Peyer's patch (tissue), 4 donors: ENCODE measurements around the gene SNU13. TPM values are rescaled to one million over a fixed set of nuclear protein-coding genes. Genes with fewer than 3 reads are reported as not detected.

Experiments
- small RNA-seq, 2 donors: library from RNA; depleted of rRNA; stranded (forward); fragments of <200 nt; gene quantifications; one replicate each; pipeline ENCODE3, GENCODE V24; 2016
- total RNA-seq, 4 donors: library from RNA; depleted of rRNA; stranded (reverse); fragments of >200 nt; gene quantifications; one replicate each; pipeline ENCODE4 v1.1.0, GENCODE V29; 2016

SNU13 gene
- total RNA-seq, 4 donors from 2014 or later: 51.5 to 87.5 (median 58.6) TPM

Small RNA genes within 50 kb of the gene (small RNA-seq; reads per million reads assigned to genes)
- gene HMGN2P10: 0 reads per million in 2 donors
- gene RF00019: 0 reads per million in 2 donors
- gene RNU6-476P: 0 reads per million in 2 donors
- 0 reads per million in 2 donors for gene RNU6ATAC22P

Other genes with a start within 250 kb of the SNU13 start
- gene TOB2, start 242.1 kb downstream of the SNU13 start, total RNA-seq: 10 to 100 TPM; 18.2 to 78.6 (median 74.4) TPM
- 10 to 100 TPM; 20.6 to 31.3 (median 23.0) TPM for gene PHF5A, start 220.2 kb downstream of the SNU13 start, total RNA-seq
- 100 to 1,000 TPM; 115 to 394 (median 356) TPM for gene ACO2, start 219.8 kb downstream of the SNU13 start, total RNA-seq
- 10 to 100 TPM in 3 of 4 donors, 1 to 10 TPM in 1; 9.5 to 14.9 (median 13.0) TPM for gene POLR3H, start 144.4 kb downstream of the SNU13 start, total RNA-seq
- gene CSDC2, start 127.9 kb downstream of the SNU13 start, total RNA-seq: 1 to 10 TPM in 1 of 4 donors, under 1 TPM in 1, not detected in 2; 0.80 to 1.5 TPM
- gene PMM1, start 99.0 kb downstream of the SNU13 start, total RNA-seq: 100 to 1,000 TPM in 3 of 4 donors, 10 to 100 TPM in 1; 63.5 to 139 (median 101) TPM
- gene DESI1, start 67.8 kb downstream of the SNU13 start, total RNA-seq: 10 to 100 TPM; 22.3 to 39.4 (median 29.9) TPM
- gene XRCC6, start 67.6 kb downstream of the SNU13 start, total RNA-seq: 100 to 1,000 TPM; 119 to 151 (median 127) TPM
- 10 to 100 TPM in 2 of 4 donors, 1 to 10 TPM in 2; 1.1 to 20.6 (median 11.7) TPM for gene MEI1, start 10.6 kb upstream of the SNU13 start, total RNA-seq
- gene CCDC134, start 111.8 kb upstream of the SNU13 start, total RNA-seq: 10 to 100 TPM in 2 of 4 donors, 1 to 10 TPM in 2; 8.1 to 20.6 (median 10.2) TPM
- gene SREBF2, start 144.2 kb upstream of the SNU13 start, total RNA-seq: 100 to 1,000 TPM in 3 of 4 donors, 10 to 100 TPM in 1; 66.0 to 221 (median 144) TPM
- gene SHISA8, start 226.2 kb upstream of the SNU13 start, total RNA-seq: not detected
- 10 to 100 TPM in 1 of 4 donors, 1 to 10 TPM in 2, under 1 TPM in 1; 0.35 to 52.8 (median 3.2) TPM for gene TNFRSF13C, start 237.9 kb upstream of the SNU13 start, total RNA-seq